AG10803 (cell line): ENCODE measurements around the gene PLD3.
"Not testable (repeated sequence)": the region's sequence is repeated elsewhere in the genome, so short reads cannot be mapped to it uniquely, and the experiment has no call there.

Source experiments
- DNase-seq: peaks from one replicate; pipeline ENCODE4 v3.0.0; 2010; ENCODE audit warnings: low read depth
- H3K4me3 ChIP-seq: 2 replicates; pipeline ENCODE4 v1.5.1; 2011; ENCODE audit warnings: mild to moderate bottlenecking, low read length, control low read depth
- TF ChIP-seq, protein P1 (sequence below): conservative IDR thresholded peaks from 2 replicates; pipeline ENCODE4 v1.5.1; 2011; ENCODE audit warnings: mild to moderate bottlenecking, low read length, control low read depth, inconsistent platforms

The PLD3 gene

DNA sequence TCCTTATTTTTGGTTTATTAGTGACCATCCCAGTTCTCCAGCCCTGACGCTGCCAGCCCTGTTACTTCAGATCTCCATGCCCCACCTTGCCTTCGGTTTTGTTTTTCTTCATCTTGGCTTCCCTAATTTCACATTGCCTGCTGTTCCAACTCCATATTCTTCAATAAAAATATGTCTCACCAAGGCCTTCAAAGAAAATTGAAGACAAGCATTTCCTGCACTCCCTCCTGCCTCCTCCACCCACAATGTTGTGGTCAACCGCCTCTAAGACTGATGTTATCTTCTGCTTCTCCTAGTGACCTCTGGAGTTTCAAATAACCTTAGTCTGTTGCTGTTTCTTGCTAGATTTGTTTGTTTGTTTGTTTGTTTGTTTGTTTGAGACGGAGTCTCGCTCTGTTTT lies 14.6 kb downstream of the PLD3 start:
- TF ChIP-seq, protein P1, sequence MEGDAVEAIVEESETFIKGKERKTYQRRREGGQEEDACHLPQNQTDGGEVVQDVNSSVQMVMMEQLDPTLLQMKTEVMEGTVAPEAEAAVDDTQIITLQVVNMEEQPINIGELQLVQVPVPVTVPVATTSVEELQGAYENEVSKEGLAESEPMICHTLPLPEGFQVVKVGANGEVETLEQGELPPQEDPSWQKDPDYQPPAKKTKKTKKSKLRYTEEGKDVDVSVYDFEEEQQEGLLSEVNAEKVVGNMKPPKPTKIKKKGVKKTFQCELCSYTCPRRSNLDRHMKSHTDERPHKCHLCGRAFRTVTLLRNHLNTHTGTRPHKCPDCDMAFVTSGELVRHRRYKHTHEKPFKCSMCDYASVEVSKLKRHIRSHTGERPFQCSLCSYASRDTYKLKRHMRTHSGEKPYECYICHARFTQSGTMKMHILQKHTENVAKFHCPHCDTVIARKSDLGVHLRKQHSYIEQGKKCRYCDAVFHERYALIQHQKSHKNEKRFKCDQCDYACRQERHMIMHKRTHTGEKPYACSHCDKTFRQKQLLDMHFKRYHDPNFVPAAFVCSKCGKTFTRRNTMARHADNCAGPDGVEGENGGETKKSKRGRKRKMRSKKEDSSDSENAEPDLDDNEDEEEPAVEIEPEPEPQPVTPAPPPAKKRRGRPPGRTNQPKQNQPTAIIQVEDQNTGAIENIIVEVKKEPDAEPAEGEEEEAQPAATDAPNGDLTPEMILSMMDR, result no peak
- no peak overlapping the region for H3K4me3 ChIP-seq
- DNase-seq, result no peak

DNA sequence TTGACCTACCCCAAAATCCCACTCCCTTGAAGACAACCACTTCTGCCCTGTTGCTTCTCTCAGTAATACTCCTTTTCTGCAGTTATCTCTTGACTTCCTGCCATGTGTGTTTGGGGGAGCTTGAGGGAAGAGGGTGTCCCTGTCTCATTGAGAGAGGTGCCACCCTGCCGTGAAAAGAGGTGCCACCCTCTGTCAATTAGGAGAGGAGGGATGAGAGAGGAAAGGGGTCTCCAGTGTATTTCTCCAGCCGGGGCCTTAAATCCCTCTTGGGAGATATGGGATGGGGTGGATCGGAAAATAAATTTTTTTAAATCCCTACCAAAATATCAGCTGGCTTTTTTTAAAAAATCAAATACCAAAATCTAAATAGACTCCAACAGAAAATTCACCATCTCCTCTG lies 16.5 kb downstream of the PLD3 start:
- TF ChIP-seq, protein P1, result no peak
- DNase-seq, result no peak
- H3K4me3 ChIP-seq, result no peak overlapping the region

DNA sequence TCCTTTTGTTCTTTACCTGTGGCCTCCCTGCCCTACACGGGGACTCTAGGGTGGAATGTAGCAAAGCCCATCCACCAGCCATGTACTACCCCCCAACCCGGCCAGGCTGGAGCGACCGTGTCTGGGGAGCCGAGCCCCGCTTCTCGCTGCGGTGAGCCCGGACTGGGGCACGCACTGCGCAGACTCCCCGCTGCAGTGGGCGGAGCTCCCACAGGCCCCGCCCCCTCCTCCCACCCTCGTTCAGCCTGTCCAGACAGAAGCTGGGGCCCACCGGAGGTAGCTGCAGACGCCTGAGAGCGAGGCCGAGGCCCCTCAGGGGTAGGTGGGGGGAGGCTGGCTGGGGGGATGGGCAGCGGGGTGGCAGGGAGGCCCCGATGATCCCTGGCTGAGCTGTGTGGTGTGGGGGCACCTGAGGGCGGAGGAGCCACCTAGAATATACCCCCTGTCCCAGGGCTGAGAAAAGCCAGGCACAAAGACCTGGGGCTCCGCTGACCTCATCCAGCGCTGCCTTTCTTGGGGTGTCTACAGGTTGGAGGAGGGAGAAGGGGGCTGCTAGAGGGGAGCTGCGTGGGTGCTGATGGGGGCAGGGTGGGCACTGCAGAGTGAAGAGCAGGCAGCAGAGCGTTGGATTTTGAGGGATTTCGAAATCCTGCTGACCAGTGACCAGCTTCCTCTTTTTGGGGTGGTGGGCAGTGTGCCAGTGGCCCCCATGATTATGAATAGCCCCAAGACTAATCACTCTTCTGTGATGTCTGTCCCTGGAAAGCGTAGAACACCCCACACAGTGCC lies 17.3 kb downstream of the PLD3 start:
- H3K4me3 ChIP-seq, result peak overlapping the region; percentile 55
- TF ChIP-seq, protein P1, result no peak
- peak; percentile 44 for DNase-seq

DNA sequence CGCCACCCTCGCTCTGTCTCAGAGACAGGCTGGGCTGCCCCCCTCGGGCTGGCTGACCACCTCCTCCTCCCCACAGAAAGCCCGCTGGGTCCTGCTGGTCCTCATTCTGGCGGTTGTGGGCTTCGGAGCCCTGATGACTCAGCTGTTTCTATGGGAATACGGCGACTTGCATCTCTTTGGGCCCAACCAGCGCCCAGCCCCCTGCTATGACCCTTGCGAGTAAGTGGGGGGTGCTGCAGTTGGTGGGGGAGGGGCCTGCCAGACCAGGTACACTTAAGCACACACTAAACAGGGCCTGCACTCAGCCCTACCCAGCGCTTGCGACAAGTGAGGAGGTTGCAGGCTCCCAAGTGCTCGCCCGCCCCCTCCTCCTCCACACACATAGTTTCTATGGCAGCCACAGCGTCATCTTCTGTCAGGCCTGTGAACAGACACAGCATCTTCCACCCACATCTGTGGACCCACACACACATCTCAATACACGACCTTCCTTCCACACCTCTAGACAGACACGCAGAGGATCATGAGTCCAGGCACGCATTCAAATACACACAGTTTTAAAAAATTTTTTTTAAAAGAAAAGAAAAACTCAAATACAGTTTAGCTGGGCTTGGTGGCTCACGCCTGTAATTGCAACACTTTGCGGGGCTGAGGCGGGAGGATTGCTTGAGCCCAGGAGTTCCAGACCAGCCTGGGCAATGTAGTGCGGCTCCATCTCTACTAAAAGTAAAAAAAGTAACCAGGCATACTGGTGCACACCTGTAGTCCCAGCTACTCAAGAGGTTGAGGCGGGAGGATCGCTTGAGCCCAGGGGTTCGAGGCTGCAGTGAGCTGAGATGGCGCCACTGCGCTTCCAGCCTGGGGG lies 18.4 kb downstream of the PLD3 start:
- no peak for DNase-seq
- TF ChIP-seq, protein P1, result no peak
- H3K4me3 ChIP-seq, result no peak overlapping the region

DNA sequence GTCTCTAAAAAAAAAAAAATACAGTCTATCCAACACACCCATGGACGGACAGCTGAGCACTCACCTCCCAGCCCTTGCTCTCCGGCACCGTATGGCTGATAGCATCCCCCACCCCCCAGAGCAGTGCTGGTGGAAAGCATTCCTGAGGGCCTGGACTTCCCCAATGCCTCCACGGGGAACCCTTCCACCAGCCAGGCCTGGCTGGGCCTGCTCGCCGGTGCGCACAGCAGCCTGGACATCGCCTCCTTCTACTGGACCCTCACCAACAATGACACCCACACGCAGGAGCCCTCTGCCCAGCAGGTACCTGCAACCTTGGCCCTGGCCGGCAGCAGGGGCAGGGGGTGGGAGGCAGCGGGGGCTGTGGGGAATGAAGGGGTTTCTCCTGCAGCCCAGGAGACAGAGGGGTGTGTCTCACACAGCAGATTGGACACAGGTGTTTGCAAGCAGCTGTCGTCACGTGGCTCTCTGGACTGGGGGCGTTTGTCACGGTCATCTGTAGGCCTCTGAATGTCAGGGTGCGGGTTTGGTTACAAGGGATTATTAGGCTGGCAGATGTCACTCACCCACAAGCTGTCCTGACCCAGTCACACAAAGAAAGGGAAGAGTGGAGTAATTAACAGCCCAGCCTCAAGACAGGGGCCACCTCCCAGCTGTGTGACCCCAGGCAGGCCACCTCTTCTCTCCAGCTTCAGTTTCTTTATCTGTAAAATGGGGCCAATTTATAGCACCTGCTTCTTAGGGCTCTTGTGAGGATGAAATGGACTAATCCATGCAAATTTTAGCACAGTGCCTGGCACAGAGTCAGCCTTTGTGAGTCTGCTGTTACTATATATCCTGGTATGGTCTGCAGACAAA lies 19.3 kb downstream of the PLD3 start:
- H3K4me3 ChIP-seq, result no peak overlapping the region
- DNase-seq, result no peak

DNA sequence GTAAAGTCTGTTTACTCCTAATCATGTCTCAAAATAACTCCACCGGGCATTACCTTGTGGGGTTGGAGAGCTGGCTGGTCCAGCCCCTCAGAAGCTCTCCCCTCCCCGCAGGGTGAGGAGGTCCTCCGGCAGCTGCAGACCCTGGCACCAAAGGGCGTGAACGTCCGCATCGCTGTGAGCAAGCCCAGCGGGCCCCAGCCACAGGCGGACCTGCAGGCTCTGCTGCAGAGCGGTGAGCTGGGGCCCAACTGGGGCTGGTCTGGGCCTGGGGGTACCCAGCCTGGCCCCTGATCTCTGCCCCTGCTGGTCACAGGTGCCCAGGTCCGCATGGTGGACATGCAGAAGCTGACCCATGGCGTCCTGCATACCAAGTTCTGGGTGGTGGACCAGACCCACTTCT lies 21.3 kb downstream of the PLD3 start:
- H3K4me3 ChIP-seq, result no peak overlapping the region
- TF ChIP-seq, protein P1, result no peak
- no peak for DNase-seq

More for the DNA sequence above, 19.3 kb downstream of the PLD3 start:
- TF ChIP-seq, protein P1, result no peak

DNA sequence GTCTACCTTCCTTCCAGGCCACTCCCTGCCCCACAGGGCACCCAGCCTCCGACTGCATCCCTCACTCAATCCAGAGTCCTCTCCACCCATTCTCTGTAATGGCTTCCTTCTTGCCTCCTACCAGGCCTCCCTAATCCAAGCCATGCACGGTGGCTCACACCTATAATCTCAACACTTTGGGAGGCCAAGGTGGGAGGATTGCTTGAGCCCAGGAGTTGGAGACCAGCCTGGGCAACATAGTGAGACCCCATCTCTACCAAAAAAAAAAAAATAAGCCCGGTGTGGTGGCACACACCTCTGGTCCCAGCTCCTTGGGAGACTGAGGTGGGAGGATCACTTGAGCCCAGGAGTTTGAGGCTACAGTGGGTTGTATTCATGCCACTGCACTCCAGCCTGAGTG lies 21.8 kb downstream of the PLD3 start:
- H3K4me3 ChIP-seq, DNase-seq: not testable (repeated sequence)
